Activated CD8-positive, alpha-beta memory T cell treated with anti-CD3 and anti-CD28 coated beads for 48 hours (primary cell): Measurements from ENCODE around the gene PM20D1.
A peak's percentile ranks its signal among the peaks of the same experiment; 100 is the strongest.
"Not testable (repeated sequence)": the region's sequence is repeated elsewhere in the genome, so short reads cannot be mapped to it uniquely, and the experiment has no call there.

ENCODE experiments used
- DNase-seq, 3 experiments: peaks; one replicate each; pipeline ENCODE4 v3.0.0-alpha.2; 2020; ENCODE audit warnings: low read depth in 2 of 3, low spot score in 2 of 3

The PM20D1 gene

DNA sequence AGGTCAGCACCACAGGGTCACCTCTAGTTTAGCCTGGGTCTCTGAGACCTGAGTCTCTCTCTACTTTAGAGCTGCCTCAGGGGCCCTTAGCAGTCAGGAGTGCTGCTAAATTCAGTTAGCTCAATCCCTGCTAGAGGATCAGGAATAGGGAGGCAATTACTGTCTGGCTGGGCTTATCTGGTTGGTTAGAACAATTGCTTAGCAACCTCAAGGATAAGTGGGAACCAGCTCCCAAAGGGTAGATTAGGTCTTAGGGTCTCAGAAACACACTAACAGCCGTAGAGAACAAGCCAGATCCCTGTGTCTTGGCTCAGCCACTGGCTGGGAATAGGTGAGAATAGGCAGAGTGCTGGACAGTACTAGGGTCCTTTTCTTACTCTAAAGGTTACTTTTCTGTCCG is 7.7 kb downstream of the PM20D1 start:
- no peak for DNase-seq

DNA sequence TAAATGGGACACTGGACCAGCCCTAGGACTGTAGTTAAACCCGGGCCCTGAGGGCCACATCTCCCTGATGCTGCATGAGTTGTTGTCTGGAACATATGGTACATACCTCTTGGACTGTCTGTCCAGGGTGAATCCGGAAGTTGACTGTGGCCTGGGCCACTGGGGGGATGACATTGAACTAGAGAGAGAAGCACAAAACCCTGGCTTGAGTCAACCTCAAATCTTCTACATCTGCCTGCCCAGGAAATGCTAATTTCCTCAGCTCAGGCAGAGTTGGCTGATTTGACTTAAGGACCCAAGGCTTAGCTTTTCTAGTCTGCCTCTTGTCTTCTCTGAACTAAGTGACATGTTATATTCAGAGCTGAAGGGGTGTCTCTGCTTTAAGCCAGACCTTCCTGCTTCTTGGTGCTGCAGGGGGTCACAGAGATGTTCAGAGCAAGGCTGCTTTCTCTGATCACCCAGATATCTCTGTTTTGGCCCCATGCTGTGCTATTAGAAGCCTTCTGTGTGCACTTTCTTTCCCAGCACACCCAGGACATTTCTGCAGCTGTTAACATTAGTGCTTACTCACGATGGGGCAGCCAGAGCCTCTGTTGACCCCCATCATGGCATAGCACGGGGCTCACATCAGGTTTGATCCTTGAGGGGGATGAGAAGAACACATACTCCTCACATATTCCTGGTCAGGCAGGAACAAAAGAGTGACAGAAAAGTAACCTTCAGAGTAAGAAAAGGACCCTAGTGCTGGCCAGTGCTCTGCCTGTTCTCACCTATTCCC is 9.6 kb downstream of the PM20D1 start:
- no peak for DNase-seq

DNA sequence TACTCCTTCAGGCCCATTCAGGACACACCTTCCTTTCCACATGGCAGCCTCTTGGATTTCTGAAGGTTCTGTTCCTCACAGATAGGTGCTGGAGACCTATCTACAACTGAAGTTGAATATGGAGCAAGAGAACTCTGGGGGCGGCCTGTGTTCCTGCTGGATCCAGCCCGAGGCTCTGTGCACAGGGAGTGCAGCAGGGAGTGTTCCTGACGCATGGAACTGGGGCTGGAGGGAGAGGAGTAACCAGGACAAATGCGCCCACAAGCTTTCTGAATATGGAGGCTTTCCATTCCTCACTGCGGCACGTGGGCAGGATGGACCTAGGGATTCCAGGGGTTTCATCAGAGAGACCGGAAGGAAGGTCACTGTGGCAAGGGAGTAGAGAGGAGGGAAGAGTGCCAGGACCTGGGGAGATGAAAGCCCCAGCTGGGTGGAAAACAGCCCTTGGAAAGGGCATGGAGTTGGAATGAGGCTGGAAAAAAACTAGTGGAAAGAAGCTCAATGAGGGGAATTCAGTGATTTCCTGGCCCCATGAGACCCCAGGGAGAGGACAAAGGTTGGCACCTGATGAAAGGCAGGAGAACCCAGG is 12.5 kb downstream of the PM20D1 start:
- DNase-seq: no peak

DNA sequence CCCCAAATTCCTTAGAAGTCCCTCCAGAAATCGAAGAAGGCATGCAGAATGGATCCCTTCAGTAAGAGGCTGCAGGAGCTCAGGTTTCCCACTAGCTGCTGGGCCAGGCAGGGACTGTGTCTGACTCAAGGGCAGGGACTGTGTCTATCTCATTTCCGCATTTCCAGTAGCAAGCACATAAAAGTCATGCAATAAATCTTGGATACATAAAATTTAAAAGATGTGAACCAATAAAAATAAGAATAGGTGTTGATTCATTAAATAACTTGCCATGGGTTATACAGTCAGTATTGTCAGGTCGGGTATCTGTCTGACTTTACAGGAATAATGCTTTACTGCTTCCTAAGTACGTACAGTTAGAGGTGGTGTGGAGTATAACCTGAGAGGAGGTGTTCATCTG is 15.2 kb downstream of the PM20D1 start:
- DNase-seq: no peak

DNA sequence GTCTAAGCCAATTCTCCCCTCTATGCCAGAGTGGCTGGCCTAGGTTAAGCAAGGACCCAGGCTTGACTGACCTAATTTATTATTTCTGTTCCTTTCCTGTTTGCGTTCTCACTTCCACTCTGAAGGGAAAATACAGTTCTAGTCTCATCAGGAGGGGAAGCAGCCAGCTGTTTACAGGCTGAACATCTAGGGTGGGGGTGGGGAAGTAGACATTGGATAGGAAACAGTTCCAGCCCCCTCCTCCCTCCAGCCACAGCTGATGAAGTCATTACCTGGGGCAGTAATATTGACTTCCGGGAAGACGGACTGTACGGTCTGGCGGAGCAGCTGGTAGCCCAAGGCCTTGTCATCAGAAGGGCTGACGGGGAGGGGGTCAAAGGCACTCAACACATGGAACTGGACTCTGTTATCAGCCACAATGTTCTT is 17.6 kb downstream of the PM20D1 start:
- no peak for DNase-seq

DNA sequence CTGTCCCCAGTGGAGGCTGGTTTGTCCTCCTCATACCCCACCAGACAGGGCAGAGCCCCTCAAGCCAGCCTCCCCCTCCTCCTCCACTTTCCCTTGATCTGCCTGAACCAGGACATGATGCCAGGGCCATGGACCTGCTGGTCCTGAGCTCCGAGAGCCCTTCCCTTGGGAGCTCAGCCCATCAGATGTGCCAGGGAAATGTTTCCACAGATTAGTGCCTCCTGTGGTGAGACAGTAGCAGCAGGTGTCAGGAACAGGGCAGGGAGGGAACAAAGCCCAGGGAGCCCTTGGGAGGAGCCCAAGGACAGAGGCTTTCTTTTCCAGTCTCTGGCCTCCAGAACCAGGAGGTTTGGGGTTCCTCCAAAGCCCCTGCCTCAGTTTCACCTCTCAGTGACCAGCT is 22.3 kb downstream of the PM20D1 start:
- no peak for DNase-seq

DNA sequence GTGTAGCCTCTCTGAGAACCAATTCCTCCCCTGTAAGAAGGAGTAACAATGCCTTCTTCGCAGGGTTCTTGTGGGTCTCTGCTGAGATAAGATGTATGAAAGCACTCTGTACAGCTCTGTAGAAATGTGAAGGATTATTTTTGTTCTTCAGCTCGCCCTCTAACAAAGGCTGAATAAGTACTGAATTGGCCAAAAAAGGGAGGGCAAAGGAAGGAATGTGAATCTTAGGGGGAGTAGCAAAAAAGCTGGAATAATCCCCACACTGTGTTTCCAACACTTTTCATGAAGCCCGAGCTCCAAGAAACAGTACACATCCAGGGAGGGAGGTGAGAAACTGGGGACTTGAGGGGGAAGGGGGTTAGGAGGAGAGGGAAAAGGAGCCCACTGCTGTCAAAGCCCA is 22.9 kb downstream of the PM20D1 start:
- no peak for DNase-seq

DNA sequence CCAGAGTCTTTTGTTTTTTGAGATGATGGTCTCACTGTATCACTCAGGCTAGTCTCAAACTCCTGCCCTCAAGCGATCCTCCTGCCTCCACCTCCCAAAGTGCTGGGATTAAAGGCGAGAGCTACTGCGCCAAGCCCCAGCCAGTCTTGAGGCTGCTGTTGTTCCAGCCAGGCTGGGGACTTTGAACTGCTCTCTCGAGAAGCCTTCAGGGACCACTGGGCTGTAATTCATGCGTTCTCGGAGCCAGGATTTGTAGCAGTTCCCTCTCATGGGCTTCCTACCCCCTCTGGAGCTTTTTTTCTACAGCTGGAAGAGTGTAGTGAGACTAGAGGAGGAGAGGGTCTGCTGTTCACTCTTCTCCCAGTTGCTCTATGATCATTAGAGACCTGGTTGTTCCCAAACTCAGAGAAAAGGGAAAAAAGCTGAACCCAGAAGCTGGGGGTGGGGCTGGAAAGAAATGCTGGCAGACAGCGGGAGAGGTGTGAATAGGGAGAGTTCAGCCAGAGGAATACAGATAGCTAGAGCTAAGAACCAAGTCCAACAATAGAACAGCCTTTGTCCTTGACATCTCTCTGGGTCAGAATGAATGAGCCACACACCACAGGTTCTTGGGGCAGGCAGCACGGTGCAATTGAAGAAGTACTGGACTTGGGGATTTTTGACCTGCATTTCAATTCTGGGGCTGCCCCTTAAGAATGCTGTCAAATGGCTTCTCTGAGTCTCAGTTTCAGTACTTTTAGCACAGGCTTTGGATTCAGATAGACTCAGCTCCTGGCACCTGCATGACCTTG is 23.7 kb downstream of the PM20D1 start:
- no peak for DNase-seq

DNA sequence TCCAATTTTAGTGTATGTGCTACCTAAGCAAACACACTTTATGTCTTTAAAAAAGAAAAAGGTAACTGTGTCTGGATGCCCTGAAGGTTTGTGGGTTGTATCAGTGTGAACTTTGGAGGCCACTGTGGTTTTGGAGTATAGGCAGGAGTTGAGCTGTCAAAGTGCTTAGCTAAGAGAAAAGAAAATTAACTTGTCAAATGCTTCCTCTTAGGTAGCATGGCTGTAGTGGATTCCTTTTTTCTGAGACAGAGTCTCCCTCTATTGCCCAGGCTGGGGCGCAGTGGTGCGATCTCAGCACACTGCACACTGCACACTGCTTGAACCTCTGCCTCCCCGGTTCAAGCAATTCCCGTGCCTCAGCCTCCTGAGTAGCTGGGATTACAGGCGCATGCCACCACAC is 25.8 kb downstream of the PM20D1 start:
- DNase-seq: no peak

DNA sequence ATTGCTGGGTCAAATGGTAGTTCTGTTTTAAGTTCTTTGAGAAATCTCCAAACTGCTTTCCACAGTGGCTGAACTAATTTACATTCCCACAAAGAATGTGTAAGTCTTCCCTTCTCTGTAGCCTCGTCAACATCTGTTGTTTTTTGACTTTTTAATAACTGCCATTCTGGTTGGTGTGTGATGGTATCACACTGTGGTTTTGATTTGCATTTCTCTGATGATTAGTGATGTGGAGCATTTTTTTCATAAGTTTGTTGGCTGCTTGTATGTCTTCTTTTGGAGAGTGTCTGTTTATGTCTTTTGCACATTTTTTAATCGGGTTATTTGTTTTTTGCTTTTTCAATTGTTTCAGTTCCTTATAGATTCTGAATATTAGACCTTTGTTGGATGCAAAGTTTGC is 26.7 kb downstream of the PM20D1 start:
- not testable (repeated sequence) for DNase-seq

DNA sequence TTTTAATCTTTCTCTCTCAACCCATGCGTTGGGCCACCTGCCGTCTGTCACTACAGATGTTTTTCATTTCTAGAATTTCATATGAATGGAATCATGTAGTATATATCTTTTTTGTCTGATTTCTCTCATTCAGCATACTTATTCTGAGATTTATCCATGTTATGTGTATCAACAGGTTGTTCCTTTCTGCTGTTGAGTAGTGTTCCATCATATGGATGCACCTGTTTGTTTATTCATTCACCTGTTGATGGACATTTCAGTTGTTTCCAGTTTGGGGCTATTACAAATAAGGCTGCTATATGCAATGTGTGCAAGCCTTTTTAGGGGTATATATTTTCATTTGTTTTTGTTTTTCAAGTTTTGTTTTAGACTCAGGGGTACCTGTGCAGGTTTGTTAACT is 27.5 kb downstream of the PM20D1 start:
- DNase-seq: no peak

DNA sequence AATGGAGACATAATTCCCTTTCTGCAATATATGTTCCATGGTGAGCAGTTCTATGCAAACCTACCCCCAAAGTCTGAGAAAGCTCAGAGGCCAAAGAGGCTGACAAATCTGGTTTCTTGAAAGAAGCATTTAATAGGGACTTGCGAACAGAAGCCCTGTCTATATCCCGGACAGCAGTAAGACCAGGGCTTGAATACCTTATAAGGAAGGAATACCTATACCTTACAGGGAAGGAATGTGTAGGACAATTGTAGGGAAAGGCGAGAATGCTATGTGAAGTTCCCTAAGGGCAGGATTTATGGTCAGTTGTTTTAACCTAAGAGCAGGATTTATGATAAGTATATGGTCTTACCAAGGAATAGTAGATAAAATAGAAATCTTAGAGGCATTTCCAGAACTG is 31.9 kb downstream of the PM20D1 start:
- DNase-seq: no peak

DNA sequence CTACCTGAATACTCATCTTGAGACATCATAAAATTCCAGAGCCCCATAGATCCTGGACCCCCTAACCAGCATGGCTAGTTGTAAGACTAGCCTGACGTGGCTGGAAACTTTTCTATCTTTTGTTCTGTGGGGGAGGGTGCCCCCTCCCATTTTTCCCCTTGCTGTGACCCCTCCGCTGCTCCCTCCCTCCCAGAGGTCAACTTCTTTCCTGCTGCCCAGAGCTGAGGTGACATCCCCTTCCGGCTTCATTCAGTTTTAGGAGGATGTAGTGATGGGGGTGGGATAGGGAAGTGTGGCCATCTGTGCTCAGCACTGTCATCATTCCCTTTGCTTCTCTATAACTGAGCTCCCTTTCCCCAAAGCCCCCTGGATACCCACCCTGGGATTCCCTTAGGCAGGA is 32.6 kb downstream of the PM20D1 start:
- DNase-seq: no peak

DNA sequence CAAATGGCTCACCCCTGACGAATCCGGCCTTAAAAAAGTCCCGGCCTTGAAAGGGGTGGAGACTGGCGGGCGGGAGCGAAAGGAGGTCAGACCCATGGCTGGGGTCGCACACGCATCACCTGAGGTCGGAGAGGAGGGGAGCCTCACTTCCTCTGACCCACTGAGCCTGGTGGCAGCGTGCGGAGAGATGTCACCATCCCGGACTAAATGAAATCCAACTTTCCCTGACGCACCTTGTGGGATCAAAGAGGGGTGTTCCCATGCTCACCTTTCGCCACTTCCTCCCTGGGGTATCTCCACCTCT is 36.2 kb downstream of the PM20D1 start:
- DNase-seq: no peak

DNA sequence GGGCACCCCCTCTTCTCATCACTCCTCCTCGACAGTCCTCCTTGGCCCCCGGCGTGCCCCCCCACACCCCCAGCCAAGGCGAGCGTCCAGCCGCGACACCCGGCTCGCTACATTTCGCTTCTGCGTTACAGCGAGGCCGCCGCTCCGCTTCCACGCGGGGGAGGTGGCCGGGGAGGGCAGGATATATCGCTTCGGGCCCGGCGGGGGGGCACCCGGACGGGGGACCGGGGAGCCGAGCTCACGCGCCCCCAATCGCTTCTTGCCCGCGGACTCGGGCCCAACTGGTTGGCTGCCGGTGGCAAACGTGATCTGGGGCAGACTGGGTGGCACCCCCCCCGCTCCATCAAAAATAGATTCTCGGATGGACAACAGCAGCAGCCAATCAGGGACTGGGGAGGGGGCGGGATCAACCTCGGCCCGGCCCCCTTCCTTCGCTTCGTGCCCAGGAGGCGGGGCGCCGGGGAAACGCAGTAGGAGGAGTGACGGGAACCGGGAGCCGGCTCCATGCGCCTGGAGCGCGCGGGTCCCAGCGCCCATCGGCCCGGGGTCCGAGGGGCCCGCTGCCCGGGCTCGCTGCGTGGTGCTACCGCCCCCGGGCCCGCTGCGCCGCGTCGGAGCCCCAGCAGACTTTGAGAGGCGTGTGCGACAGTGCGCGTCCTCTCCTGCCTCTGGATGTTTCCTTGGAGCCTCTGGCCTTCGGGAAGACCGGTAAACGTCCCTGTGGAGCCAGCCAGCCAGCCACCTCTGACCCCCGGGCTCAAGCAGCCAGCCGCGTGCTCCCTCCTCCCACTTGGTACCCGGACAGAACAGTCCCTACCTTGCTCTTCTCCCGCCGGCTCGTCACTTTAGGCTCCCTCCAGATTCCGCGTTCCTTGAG is 36.8 kb downstream of the PM20D1 start, which contains the start of gene SLC41A1:
Gene SLC41A1, minus strand, starts transcription at position 321 of the 877 bp plus-strand sequence. CDS start 2,757 bp downstream, outside the sequence.
- DNase-seq: peak; percentile 68 to 85 (median 80)

DNA sequence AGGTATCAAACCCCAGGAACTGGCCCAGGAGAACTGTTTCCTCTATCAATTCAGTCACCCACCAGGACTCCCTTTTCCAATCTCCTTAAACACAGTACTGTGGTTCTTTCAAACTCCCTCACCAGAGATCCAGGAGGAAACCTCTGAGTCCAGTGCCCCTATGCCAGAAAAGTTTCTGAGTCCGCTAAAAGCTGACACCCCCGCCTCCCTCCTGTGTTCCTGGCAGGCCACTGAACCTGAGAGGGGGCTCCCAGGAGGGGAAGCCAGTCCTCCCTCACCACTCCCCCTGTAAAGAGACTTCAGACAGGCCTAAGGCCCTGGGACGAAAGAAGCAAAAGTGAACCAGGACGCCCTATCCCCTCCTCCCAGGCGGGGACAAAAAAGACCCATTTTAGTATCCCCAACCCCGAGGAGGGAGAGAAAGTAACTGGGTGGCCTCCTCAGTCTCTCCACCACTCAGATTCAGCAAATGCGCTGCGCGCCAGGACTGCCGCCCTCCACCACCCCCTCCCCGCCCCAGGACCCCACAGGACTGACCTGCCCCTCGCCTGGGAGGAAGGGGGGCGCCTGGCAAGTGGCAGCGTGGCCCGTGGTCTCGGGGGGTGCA is 37.6 kb downstream of the PM20D1 start:
- DNase-seq: no peak

DNA sequence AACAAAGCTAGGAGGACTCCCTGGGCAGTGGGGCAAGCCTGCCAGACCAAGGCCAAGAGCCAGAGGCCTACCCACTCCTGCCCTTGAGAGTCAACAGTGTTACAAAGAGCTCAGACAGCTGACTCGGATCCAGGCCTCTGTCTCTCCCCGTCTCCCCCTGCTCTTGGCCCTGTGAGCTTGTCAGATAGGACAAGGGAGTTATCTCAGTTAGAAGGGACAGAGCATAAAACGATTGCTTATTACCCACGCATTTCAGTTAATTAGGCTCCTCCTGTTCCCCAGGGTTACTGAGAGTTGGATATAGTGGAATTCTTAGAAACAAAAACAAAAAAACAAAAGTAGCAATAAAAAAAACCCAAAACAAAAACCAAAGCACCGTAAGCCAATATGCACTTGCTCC is 38.3 kb downstream of the PM20D1 start:
- DNase-seq: no peak

DNA sequence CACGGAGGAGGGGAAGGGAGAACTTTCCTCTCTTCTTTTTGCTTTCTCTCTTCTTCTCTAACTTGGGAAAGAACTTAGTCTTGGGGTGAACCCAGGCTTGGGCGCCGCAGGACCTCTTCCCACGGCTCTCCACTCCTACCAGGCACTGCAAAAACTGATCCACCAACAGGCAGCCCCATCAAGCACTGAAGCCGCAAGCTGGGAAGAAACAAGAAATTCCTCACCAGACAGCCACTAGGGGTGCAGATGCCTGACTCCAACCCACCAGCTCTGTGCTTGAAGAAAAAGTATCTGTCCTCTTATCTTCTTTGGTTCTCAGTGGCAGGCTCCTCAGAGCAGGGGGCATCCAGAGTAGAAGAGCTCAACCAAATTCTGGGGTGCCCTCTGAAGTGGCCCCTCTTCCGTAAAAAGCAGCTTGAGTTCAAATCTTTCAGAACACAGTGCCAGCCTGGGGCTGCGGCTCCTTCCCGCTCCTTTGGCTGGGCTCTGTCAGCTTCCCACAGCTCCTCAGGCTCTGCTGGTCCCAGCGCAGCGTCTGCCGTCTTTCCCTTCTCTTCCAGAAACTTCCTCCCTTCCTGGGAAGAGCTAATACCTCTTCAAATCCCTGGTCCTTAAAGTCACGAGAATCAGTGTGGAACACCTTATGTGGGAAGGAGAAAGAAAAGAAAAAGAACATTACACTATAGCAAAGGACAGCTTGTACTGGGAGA is 39.3 kb downstream of the PM20D1 start:
- no peak for DNase-seq

DNA sequence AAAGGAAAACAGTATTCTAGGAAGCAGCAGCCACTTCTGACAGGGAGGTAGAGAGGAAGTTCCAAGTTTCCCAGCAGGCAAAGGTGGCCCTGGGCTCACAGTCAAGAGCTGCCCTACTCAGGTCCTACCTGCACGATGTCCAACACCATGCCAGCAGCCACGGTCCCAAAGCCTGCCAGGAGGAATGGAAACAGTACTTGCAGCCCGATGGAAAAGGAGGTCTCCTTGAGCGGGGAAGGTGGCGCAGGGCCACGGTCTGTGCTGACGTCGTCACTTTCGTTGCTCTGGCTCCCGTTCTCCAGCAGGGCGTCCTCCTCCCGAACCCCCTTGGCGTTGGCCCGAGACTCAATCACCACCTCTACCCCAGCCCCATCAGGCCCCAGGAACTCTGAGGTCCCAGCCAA is 40.0 kb downstream of the PM20D1 start:
- DNase-seq: no peak

DNA sequence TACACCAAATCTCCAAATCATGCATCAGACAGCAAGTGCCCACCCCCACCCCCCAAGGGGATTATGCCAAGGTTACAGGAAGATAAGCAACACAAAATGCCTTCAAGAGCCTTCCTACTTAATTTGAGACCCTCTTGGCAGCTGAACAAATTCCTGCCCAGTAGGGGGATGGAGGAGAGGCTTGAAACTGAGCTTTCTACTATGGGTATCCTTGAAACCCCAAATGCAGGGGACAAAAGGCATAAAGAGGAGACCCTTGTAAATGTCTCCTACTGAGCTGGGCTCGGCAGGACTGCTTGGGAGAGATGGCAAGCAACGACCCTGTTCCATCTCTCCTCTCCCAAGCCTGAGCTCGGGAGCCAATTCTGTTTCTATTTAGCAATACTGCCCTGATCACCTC is 40.5 kb downstream of the PM20D1 start:
- DNase-seq: no peak
